Neural cell (in vitro differentiated cells): Measurements from ENCODE around the gene SERGEF. TPM values are rescaled to one million over a fixed set of nuclear protein-coding genes. Genes with fewer than 3 reads are reported as not detected.

Experiments used
- H2AFZ ChIP-seq: fragments of 200-600, 300-800 bp; sonication (generic), shearing (Covaris generic); 2 replicates; pipeline ENCODE4 v1.6.0; 2014; ENCODE audit warnings: low read depth, mild to moderate bottlenecking, antibody characterized with exemption, low read length, moderate library complexity
- H3F3A ChIP-seq: fragments of 200-600 bp; shearing (Covaris generic); 2 replicates; pipeline ENCODE4 v1.6.1; 2016; ENCODE audit warnings: mild to moderate bottlenecking, moderate library complexity, mixed read lengths, antibody characterized with exemption, low read length; ENCODE audit not compliant: insufficient read depth, poor library complexity, severe bottlenecking
- H3K27ac ChIP-seq: fragments of 200-600, 300-800 bp; sonication (generic), shearing (Covaris generic); 2 replicates; pipeline ENCODE4 v1.5.1; 2014; ENCODE audit warnings: mild to moderate bottlenecking, low read length, moderate library complexity
- H3K27me3 ChIP-seq: fragments of 300-800, 200-600 bp; sonication (generic), shearing (Covaris generic); 2 replicates; pipeline ENCODE4 v1.6.0; 2014; ENCODE audit warnings: mild to moderate bottlenecking, low read depth, low read length, moderate library complexity; ENCODE audit not compliant: insufficient read depth
- H3K36me3 ChIP-seq: fragments of 300-800, 200-600 bp; sonication (generic), shearing (Covaris generic); 2 replicates; pipeline ENCODE4 v1.5.1; 2014; ENCODE audit warnings: mild to moderate bottlenecking, antibody characterized with exemption, low read length, moderate library complexity; ENCODE audit not compliant: insufficient read depth
- H3K4me2 ChIP-seq: fragments of 300-800, 200-600 bp; sonication (generic), shearing (Covaris generic); 2 replicates; pipeline ENCODE4 v1.6.0; 2014; ENCODE audit warnings: mild to moderate bottlenecking, low read length
- H3K4me3 ChIP-seq: fragments of 300-800, 200-600 bp; sonication (generic), shearing (Covaris generic); 2 replicates; pipeline ENCODE4 v1.5.1; 2014; ENCODE audit warnings: mild to moderate bottlenecking, low read length, moderate library complexity
- H3K79me2 ChIP-seq: fragments of 200-600 bp; shearing (Covaris generic); replicated peaks from 2 replicates; pipeline ENCODE4 v1.6.0; 2014; ENCODE audit warnings: mild to moderate bottlenecking, low read length, moderate library complexity; ENCODE audit not compliant: insufficient read depth
- H3K9ac ChIP-seq: fragments of 300-800, 200-600 bp; sonication (generic), shearing (Covaris generic); 2 replicates; pipeline ENCODE4 v1.6.1; 2016; ENCODE audit warnings: mild to moderate bottlenecking, low read length, mixed read lengths
- H3K9me2 ChIP-seq: fragments of 200-600 bp; shearing (Covaris generic); 2 replicates; pipeline ENCODE4 v1.6.1; 2016; ENCODE audit warnings: mild to moderate bottlenecking, low read length, mixed read lengths; ENCODE audit not compliant: insufficient read depth
- H3K9me3 ChIP-seq: fragments of 200-600, 300-800 bp; sonication (generic), shearing (Covaris generic); 2 replicates; pipeline ENCODE4 v1.6.1; 2016; ENCODE audit warnings: mild to moderate bottlenecking, mixed run types, low read length, moderate library complexity, mixed read lengths
- H4K20me1 ChIP-seq: fragments of 200-600 bp; shearing (Covaris generic); 2 replicates; pipeline ENCODE4 v1.6.1; 2016; ENCODE audit warnings: mild to moderate bottlenecking, mixed run types; ENCODE audit not compliant: insufficient read depth
- CTCF ChIP-seq: fragments of 450-650 bp; IDR thresholded peaks from 2 replicates; pipeline ENCODE4 v1.5.1; 2014; ENCODE audit warnings: antibody characterized with exemption, mild to moderate bottlenecking, moderate library complexity; ENCODE audit not compliant: poor library complexity, severe bottlenecking
- EP300 ChIP-seq: fragments of 450-650 bp; conservative IDR thresholded peaks from 2 replicates; pipeline ENCODE4 v1.6.1; 2014; ENCODE audit warnings: antibody characterized with exemption, mild to moderate bottlenecking, moderate library complexity; ENCODE audit not compliant: poor library complexity, severe bottlenecking
- EZH2 ChIP-seq: fragments of 200-600, 300-800 bp; shearing (Covaris generic), sonication (generic); IDR thresholded peaks from 2 replicates; pipeline ENCODE4 v1.6.1; 2014; ENCODE audit warnings: antibody characterized with exemption, low read length, borderline replicate concordance, mild to moderate bottlenecking; ENCODE audit not compliant: insufficient read depth, poor library complexity, severe bottlenecking
- MXI1 ChIP-seq: fragments of 450-650 bp; conservative IDR thresholded peaks from 2 replicates; pipeline ENCODE4 v1.6.1; 2014; ENCODE audit warnings: antibody characterized with exemption, mild to moderate bottlenecking; ENCODE audit not compliant: poor library complexity, severe bottlenecking
- POLR2AphosphoS5 ChIP-seq: IDR thresholded peaks from 2 replicates; pipeline ENCODE4 v1.6.1; 2012
- RAD21 ChIP-seq: fragments of 450-650 bp; conservative IDR thresholded peaks from 2 replicates; pipeline ENCODE4 v1.6.1; 2014; ENCODE audit warnings: antibody characterized with exemption, mild to moderate bottlenecking, moderate library complexity
- REST ChIP-seq: IDR thresholded peaks from 2 replicates; pipeline ENCODE4 v1.6.1; 2012; ENCODE audit warnings: borderline replicate concordance
- SMC3 ChIP-seq: fragments of 450-650 bp; conservative IDR thresholded peaks from 2 replicates; pipeline ENCODE4 v1.6.1; 2014; ENCODE audit warnings: antibody characterized with exemption, mild to moderate bottlenecking, moderate library complexity; ENCODE audit not compliant: poor library complexity
- TAF1 ChIP-seq: IDR thresholded peaks from 2 replicates; pipeline ENCODE4 v1.6.1; 2012; ENCODE audit warnings: low read depth
- polyA plus RNA-seq: library from polyadenylated mRNA; depleted of rRNA; stranded (reverse); fragments of >200 nt; gene quantifications from 2 replicates; pipeline ENCODE4 v1.2.3, GENCODE V29; 2014

The SERGEF gene
- polyA plus RNA-seq, 1 donor from 2014 or later, result 49.6 TPM

- no peak overlapping the region for H3K27ac ChIP-seq
- no peaks in the 10 kb centered on the region for H3K9me3 ChIP-seq
- H3K9me2 ChIP-seq, result no peaks in the 10 kb centered on the region
- H4K20me1 ChIP-seq, result no peaks in the 10 kb centered on the region
- H3K4me2 ChIP-seq, result no peak overlapping the region
- TF ChIP-seq RAD21 (no peak), CTCF (no peak), MXI1 (no peak), EZH2 (no peak), POLR2AphosphoS5 (no peak), SMC3 (no peak), REST (no peak), EP300 (no peak), TAF1 (no peak)
- H3K27me3 ChIP-seq, result no peaks in the 10 kb centered on the region
- H3F3A ChIP-seq, result no peaks in the 10 kb centered on the region
- no peak overlapping the region for H3K4me3 ChIP-seq
- H3K79me2 ChIP-seq, result no peaks in the 10 kb centered on the region
- no peak overlapping the region for H2AFZ ChIP-seq
- H3K36me3 ChIP-seq, result no peaks in the 10 kb centered on the region
- H3K9ac ChIP-seq, result no peak overlapping the region
Measured at GRCh38 chr11:17934194-17934593, 78.7 kb downstream of the SERGEF start.

GRCh38 chr11:17933708-17934107 is 79.1 kb downstream of the SERGEF start:
- H3K27ac ChIP-seq, result no peak overlapping the region
- H3K36me3 ChIP-seq, result no peaks in the 10 kb centered on the region
- H3K9me3 ChIP-seq, result no peaks in the 10 kb centered on the region
- H4K20me1 ChIP-seq, result no peaks in the 10 kb centered on the region
- no peaks in the 10 kb centered on the region for H3F3A ChIP-seq
- no peaks in the 10 kb centered on the region for H3K79me2 ChIP-seq
- TF ChIP-seq TAF1 (no peak), RAD21 (no peak), POLR2AphosphoS5 (no peak), CTCF (no peak), MXI1 (no peak), REST (no peak), SMC3 (no peak), EZH2 (no peak), EP300 (no peak)
- no peak overlapping the region for H2AFZ ChIP-seq
- H3K4me2 ChIP-seq, result no peak overlapping the region
- H3K27me3 ChIP-seq, result no peaks in the 10 kb centered on the region
- no peaks in the 10 kb centered on the region for H3K9me2 ChIP-seq
- H3K9ac ChIP-seq, result no peak overlapping the region
- no peak overlapping the region for H3K4me3 ChIP-seq
